Calu3 (cell line): Measurements from ENCODE around the gene MCTP2. TPM values are rescaled to one million over a fixed set of nuclear protein-coding genes. Genes with fewer than 3 reads are reported as not detected.

ENCODE experiments used
- BruUV-seq: library from RNA; stranded (reverse); fragments of 400-500 nt; replicated peaks from 2 replicates; lab custom pipeline; 2021; lab: Mats Ljungman, UMichigan
- CTCF ChIA-PET: fragments of 300-600 bp; sonication (Branson Sonifier 250); formaldehyde crosslinking; loops from one replicate; lab custom pipeline; 2022; ENCODE audit warnings: antibody characterized with exemption; lab: Charles Lee
- DNase-seq: peaks from one replicate; pipeline ENCODE4 v3.0.0; 2022
- H3K27ac Mint-ChIP-seq: one replicate; pipeline ENCODE4 v1.8.0; 2022; ENCODE audit warnings: mixed read lengths; ENCODE audit not compliant: unreplicated experiment
- H3K27me3 Mint-ChIP-seq: one replicate; pipeline ENCODE4 v1.8.0; 2022; ENCODE audit warnings: mixed read lengths; ENCODE audit not compliant: unreplicated experiment
- H3K36me3 Mint-ChIP-seq: one replicate; pipeline ENCODE4 v1.8.0; 2022; ENCODE audit warnings: mild to moderate bottlenecking, moderate library complexity, mixed read lengths; ENCODE audit not compliant: insufficient read depth, unreplicated experiment
- H3K4me1 Mint-ChIP-seq: one replicate; pipeline ENCODE4 v1.8.0; 2022; ENCODE audit warnings: mild to moderate bottlenecking, low read depth, mixed read lengths; ENCODE audit not compliant: unreplicated experiment
- H3K4me3 Mint-ChIP-seq: one replicate; pipeline ENCODE4 v1.8.0; 2022; ENCODE audit warnings: mild to moderate bottlenecking, low read depth, moderate library complexity, mixed read lengths; ENCODE audit not compliant: unreplicated experiment
- H3K9me3 Mint-ChIP-seq: one replicate; pipeline ENCODE4 v1.8.0; 2022; ENCODE audit warnings: low read depth, mixed read lengths; ENCODE audit not compliant: unreplicated experiment
- CTCF ChIP-seq: fragments of 200-600 bp; IDR thresholded peaks from one replicate; pipeline ENCODE4 v1.8.0; 2022; ENCODE audit warnings: antibody characterized with exemption; ENCODE audit not compliant: unreplicated experiment
- intact Hi-C: fragments of 100-400 bp; cut with micrococcal nuclease; formaldehyde crosslinking; loops from one replicate; pipeline ENCODE4 v1.10.0; 2022; ENCODE audit not compliant: unreplicated experiment
- total RNA-seq: library from RNA; stranded (reverse); gene quantifications from 2 replicates; pipeline ENCODE4 v1.2.3, GENCODE V29; 2022

Gene MCTP2
- total RNA-seq, 1 experiment from 2014 or later: 30.1 TPM

- no peak for DNase-seq
- TF ChIP-seq CTCF: no peak
- Mint-ChIP-seq H3K27ac (no peak overlapping the region), H3K36me3 (no peaks in the 10 kb centered on the region), H3K4me1 (no peaks in the 10 kb centered on the region), H3K4me3 (no peak overlapping the region), H3K9me3 (peaks cover 12% of the 10 kb centered on the region), H3K27me3 (no peaks in the 10 kb centered on the region)
- no TSS peak for BruUV-seq
- intact Hi-C loops: no loop called here
- CTCF ChIA-PET: no interaction called here
These were observed 300.9 kb downstream of the MCTP2 start for GRCh38 chr15:94532226-94532625.
